ENCODE results near the gene MEX3C.

DNA sequence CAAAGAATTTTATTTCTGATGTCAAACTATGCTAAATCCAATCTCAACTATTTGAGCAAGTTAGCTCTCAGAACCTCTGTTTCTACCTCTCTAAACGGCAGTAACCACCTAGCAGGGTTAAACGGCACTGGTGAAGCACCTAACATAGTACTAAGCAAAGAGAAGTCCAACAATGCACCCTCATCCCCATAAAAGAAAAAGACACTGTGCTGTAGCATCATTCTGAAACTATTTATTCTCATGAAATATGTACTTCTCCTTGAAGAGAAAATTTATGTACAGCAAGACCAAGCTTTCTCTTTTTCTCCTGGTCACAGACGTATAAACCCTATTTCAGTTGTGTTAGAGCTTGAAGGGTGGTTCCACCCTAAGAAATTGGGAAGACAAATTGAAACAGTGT lies 4.8 kb downstream of the MEX3C start:
- TF ChIP-seq, protein P1, sequence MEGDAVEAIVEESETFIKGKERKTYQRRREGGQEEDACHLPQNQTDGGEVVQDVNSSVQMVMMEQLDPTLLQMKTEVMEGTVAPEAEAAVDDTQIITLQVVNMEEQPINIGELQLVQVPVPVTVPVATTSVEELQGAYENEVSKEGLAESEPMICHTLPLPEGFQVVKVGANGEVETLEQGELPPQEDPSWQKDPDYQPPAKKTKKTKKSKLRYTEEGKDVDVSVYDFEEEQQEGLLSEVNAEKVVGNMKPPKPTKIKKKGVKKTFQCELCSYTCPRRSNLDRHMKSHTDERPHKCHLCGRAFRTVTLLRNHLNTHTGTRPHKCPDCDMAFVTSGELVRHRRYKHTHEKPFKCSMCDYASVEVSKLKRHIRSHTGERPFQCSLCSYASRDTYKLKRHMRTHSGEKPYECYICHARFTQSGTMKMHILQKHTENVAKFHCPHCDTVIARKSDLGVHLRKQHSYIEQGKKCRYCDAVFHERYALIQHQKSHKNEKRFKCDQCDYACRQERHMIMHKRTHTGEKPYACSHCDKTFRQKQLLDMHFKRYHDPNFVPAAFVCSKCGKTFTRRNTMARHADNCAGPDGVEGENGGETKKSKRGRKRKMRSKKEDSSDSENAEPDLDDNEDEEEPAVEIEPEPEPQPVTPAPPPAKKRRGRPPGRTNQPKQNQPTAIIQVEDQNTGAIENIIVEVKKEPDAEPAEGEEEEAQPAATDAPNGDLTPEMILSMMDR (IDR thresholded peaks at IDR 0.05): no peak
- TF ChIP-seq POLR2A (IDR thresholded peaks at IDR 0.05): no peak
